ENCODE measurements around the gene USP32.

The USP32 gene

GRCh38 chr17:60134396-60135150, 257.4 kb downstream of the USP32 start:
- no peak for DNase-seq (ENCODE audit: low spot score)

- no peak for DNase-seq (ENCODE audit: low spot score)
These were observed 261.5 kb downstream of the USP32 start for GRCh38 chr17:60130466-60130865.

GRCh38 chr17:60129164-60129563, 262.8 kb downstream of the USP32 start:
- DNase-seq (ENCODE audit: low spot score): no peak

Data from HuH-7.5 (cell line).